ENCODE results near the gene LINC01488.

Gene LINC01488

DNA sequence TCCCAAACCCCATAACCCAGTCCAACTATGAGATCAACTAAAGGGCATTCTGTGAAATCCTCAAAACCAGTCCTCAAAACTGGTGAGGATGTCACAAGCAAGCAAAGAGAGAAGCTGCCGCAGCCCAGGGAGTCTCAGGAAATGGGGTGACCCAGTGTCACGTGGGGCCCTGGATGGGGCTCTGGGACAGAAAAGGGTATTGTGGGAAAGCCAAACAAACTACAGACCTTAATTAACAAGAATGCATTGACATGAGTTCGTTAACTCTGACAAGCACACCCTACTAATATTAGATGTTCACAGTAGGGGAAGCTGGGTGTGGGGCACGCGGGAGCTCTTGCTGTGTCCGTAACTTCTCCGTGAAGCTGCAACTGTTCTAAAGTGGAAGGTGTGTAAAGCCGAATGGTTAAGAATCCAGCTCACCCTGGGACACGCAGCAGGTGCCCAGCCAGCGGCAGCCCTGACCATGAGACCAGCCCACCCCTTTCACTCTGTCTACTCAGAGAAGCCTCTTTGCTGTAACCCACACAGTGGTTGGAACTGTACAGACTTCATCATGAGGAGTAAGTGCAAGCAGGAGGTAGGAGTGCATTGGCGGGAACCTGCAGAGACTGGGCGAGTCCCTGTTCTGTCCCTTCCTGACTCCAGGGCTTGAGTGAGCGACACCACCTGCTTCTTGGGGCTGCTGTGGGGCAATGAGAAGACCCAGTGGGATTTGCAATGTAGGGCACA lies 17.9 kb downstream of the LINC01488 start:
- H3K9me3 ChIP-seq (ENCODE audit: insufficient read depth, low read depth, low read length): no peaks in the 10 kb centered on the region
- no peaks in the 10 kb centered on the region for H3K4me1 ChIP-seq (ENCODE audit: insufficient read depth, low read length)
- H3K27ac ChIP-seq (ENCODE audit: low read depth, low read length): no peak overlapping the region

DNA sequence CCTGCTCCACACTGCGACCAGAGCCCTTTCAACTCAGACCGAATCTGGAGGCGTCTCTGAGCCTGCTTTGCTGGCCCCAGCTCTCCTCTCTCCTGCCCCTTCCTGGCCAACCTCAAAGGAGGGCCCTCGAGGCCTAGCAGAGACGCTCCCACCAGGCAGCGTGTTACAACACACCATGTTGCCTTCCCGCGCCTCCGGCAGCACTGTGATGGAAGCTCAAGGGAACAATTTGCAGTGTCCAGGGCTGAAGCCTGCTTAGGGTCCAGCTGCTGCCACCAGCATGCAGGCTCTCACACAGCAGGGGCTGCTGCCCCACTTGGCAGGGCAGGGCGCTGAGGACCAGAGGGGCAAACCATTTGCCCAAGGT lies 18.4 kb downstream of the LINC01488 start:
- Histone ChIP-seq H3K4me3 (ENCODE audit: low read length) (no peak overlapping the region), H3K4me1 (ENCODE audit: insufficient read depth, low read length) (no peaks in the 10 kb centered on the region), H3K9me3 (ENCODE audit: insufficient read depth, low read depth, low read length) (no peaks in the 10 kb centered on the region), H3K9ac (ENCODE audit: low read depth, low read length) (no peak overlapping the region), H3K36me3 (ENCODE audit: insufficient read depth, low read length) (no peaks in the 10 kb centered on the region), H3K27me3 (ENCODE audit: insufficient read depth, low read length) (no peaks in the 10 kb centered on the region), H3K27ac (ENCODE audit: low read depth, low read length) (no peak overlapping the region)
- 87% methylated on average over 10 of the region's 10 CpGs for WGBS

More for the DNA sequence above, 17.9 kb downstream of the LINC01488 start:
- H3K4me3 ChIP-seq (ENCODE audit: low read length): no peak overlapping the region
- no peaks in the 10 kb centered on the region for H3K27me3 ChIP-seq (ENCODE audit: insufficient read depth, low read length)
- H3K36me3 ChIP-seq (ENCODE audit: insufficient read depth, low read length): no peaks in the 10 kb centered on the region
- WGBS: 91% methylated on average over 13 of the region's 13 CpGs
- no peak overlapping the region for H3K9ac ChIP-seq (ENCODE audit: low read depth, low read length)

DNA sequence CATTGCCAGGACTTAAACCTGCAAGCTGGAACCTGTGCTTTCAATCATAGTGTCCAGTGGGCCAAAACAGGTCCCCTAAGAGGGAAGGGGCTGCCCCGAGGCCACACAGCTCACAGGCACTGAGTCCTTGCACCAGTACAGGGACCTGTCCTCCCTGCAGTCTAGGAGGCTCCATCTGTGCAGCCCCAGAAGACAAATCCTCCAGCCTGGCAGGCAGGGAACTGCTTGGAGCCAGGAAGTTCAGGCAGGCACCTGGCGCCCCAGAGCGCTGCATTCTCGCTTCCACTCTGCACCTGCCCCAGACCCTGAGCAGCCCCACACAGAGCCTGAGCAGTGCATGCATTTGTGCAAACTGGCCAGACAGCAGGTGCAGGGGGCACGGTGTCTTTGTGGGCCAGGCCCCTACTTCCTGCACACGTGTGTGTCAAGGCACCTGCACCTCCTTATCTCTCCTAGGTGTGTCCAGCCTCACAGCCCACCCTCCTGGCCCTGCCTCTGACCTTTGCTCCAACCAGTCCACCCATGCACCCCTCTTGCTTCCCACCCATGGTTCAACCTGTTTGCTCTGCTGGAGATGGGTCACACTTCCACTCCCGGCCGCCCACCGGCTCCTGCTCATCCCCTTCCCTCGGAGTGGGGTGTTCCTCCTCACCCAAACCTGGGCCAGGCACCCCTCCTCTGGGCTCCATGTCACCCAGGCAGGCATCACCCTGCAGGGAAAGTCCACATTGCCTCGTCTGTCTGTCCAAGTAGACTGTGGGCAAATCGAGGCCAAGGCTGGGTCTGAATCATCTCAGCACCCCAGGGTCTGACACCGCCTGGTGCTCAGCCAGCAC lies 19.0 kb downstream of the LINC01488 start:
- Histone ChIP-seq H3K27ac (ENCODE audit: low read depth, low read length) (no peak overlapping the region), H3K4me3 (ENCODE audit: low read length) (no peak overlapping the region), H3K9me3 (ENCODE audit: insufficient read depth, low read depth, low read length) (no peaks in the 10 kb centered on the region), H3K4me1 (ENCODE audit: insufficient read depth, low read length) (no peaks in the 10 kb centered on the region), H3K36me3 (ENCODE audit: insufficient read depth, low read length) (no peaks in the 10 kb centered on the region), H3K9ac (ENCODE audit: low read depth, low read length) (no peak overlapping the region), H3K27me3 (ENCODE audit: insufficient read depth, low read length) (no peaks in the 10 kb centered on the region)
- 90% methylated on average over 13 of the region's 13 CpGs for WGBS

DNA sequence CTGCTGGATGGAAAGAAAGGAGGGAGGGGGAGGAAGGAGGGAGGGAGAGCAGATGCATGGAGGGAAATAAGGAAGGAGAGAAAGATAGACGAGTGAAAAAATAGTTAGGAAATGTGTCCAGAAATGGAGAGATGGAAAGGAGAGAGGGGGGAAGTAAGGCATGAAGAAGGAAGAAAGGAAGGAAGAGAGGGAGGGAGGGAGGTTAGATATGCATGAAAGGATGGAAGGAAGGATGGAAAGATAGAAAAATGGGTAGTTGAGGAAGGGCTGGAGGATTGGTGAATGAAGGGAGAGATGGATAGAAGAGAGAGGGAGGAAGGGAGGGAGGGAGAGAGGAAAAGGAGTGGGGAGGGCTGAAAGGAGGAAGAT lies 19.6 kb downstream of the LINC01488 start:
- H3K4me3 ChIP-seq (ENCODE audit: low read length): no peak overlapping the region
- no peaks in the 10 kb centered on the region for H3K27me3 ChIP-seq (ENCODE audit: insufficient read depth, low read length)
- 85% methylated on average over 1 of the region's 1 CpG for WGBS
- no peaks in the 10 kb centered on the region for H3K4me1 ChIP-seq (ENCODE audit: insufficient read depth, low read length)
- H3K9ac ChIP-seq (ENCODE audit: low read depth, low read length): no peak overlapping the region
- no peaks in the 10 kb centered on the region for H3K36me3 ChIP-seq (ENCODE audit: insufficient read depth, low read length)
- no peak overlapping the region for H3K27ac ChIP-seq (ENCODE audit: low read depth, low read length)
- H3K9me3 ChIP-seq (ENCODE audit: insufficient read depth, low read depth, low read length): no peaks in the 10 kb centered on the region

DNA sequence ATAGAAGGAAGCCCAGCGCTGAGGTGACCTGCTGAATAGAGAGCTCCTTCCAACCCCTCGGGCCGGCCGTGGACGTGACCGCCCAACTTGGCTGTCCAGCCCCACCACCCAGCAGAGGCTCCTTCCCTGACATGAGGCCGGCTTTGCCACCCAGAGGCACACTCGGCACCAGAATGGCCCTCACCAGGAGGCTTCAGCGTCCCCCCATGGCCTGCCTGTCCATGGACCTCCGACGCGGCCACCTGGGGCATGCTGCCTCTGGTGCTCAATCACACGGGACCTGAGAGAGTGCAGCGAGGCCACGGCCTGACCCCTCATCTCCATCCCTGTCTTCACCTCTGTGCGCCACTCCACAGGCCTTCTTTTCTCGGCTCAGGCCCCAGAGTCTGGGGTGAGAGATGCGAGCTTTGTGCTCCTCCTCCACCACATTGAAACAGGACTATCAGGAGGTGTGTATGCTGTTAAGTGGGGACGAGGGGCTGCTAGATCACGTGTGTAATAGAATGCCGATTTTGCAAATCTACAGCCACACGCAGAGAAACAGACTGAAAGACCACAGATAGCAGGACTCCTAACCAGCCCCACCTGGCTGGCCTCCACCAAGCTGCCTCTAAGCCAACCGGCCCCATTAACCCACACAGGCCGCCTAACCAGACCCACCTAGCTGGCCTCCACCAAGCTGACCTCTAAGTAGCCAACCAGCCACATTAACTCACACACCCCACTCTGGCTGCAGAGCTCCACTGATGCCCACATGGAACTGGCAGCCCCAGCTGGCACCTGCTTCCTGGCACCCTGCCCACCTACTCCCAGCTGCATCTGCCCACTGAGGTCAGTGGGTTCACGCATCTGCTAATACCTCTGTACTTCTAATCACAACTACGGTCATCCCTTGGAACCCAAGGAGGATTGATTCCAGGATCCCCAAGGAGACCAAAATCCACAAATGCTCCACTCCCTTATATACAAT lies 20.7 kb downstream of the LINC01488 start:
- no peaks in the 10 kb centered on the region for H3K9me3 ChIP-seq (ENCODE audit: insufficient read depth, low read depth, low read length)

DNA sequence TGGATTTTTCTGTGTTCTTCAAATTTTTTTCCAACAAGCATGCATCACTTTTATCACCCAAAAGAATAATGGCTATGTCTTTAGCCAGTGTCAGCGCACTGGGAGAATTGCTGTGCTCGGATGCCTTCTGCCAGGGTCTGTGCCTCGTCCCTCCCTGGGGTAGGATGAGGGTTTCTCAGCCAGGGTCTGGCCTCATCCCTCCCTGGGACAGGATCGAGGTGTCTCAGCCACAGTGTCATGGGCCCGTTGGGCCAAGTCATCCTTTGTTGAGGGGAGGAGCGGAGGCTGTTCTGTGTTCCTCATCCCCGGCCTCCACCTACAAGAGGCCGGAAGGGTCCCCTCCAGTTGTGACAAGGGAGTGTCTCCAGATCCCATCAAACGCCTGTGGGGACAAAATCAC lies 22.7 kb downstream of the LINC01488 start:
- Histone ChIP-seq H3K4me3 (ENCODE audit: low read length) (no peak overlapping the region), H3K9ac (ENCODE audit: low read depth, low read length) (no peak overlapping the region), H3K27me3 (ENCODE audit: insufficient read depth, low read length) (no peaks in the 10 kb centered on the region), H3K9me3 (ENCODE audit: insufficient read depth, low read depth, low read length) (no peaks in the 10 kb centered on the region), H3K36me3 (ENCODE audit: insufficient read depth, low read length) (no peaks in the 10 kb centered on the region), H3K27ac (ENCODE audit: low read depth, low read length) (no peak overlapping the region), H3K4me1 (ENCODE audit: insufficient read depth, low read length) (no peaks in the 10 kb centered on the region)
- 97% methylated on average over 9 of the region's 9 CpGs for WGBS

More for the DNA sequence above, 20.7 kb downstream of the LINC01488 start:
- WGBS: 94% methylated on average over 26 of the region's 26 CpGs
- Histone ChIP-seq H3K36me3 (ENCODE audit: insufficient read depth, low read length) (no peaks in the 10 kb centered on the region), H3K4me1 (ENCODE audit: insufficient read depth, low read length) (no peaks in the 10 kb centered on the region), H3K4me3 (ENCODE audit: low read length) (no peak overlapping the region), H3K27me3 (ENCODE audit: insufficient read depth, low read length) (no peaks in the 10 kb centered on the region), H3K27ac (ENCODE audit: low read depth, low read length) (no peak overlapping the region), H3K9ac (ENCODE audit: low read depth, low read length) (no peak overlapping the region)

DNA sequence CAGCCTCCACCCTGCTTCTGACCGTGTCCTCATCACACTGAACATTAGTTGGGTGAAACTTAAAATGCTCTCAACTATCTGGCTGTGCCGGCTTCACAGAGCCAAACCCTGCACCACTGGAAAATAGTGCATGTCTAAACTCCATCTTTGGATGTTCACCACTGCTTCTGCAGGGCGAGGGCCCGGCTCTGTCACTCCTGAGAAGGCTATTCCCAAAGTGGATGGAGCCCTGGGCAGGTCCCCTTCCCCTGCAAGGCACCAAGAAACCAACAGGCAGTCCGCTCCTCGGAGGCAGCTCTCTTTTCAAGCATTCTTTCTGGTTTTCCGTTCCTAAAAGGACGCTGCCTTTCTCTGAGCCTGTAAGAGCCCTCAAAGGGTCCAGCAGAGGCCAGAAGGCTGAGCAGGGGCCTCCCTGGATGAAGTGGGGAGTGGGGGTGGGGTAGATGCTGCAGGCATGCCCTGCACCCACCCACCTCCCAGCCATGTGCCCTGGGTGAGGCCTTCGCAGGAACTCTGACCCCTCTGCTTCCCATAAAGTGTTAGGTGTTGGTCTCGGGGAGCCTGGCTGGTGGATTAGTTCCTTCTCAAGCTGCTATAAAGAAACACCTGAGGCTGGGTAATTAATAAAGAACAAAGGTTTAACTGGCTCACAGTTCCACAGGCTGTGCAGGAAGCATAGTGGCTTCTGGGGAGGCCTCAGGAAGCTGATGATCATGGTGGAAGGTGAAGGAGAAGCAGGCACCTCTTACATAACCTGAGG lies 23.3 kb downstream of the LINC01488 start:
- no peaks in the 10 kb centered on the region for H3K27me3 ChIP-seq (ENCODE audit: insufficient read depth, low read length)
- no peaks in the 10 kb centered on the region for H3K4me1 ChIP-seq (ENCODE audit: insufficient read depth, low read length)
- no peak overlapping the region for H3K9ac ChIP-seq (ENCODE audit: low read depth, low read length)
- no peaks in the 10 kb centered on the region for H3K36me3 ChIP-seq (ENCODE audit: insufficient read depth, low read length)
- WGBS: 93% methylated on average over 10 of the region's 10 CpGs
- H3K9me3 ChIP-seq (ENCODE audit: insufficient read depth, low read depth, low read length): no peaks in the 10 kb centered on the region
- H3K4me3 ChIP-seq (ENCODE audit: low read length): no peak overlapping the region
- H3K27ac ChIP-seq (ENCODE audit: low read depth, low read length): no peak overlapping the region

DNA sequence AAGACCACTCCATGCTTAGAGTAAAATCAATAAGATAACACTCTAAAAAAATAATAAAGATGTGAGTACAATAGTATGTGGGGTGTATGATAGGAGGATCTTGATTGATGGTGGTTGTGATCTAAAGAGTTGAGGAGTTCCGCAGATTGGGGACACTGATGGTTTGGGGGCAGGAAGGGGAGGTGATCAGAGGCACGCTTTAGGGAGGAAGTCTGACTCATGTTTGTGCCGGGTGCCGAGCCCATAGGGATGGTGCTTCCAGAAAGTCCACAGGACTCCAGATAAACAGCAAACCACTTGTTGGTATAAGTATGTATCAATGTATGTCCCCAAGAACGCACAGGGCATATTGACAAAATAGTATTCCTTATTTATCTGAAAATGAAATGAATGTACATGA lies 27.5 kb downstream of the LINC01488 start:
- Histone ChIP-seq H3K9me3 (ENCODE audit: insufficient read depth, low read depth, low read length) (no peaks in the 10 kb centered on the region), H3K27me3 (ENCODE audit: insufficient read depth, low read length) (no peaks in the 10 kb centered on the region), H3K9ac (ENCODE audit: low read depth, low read length) (no peak overlapping the region), H3K4me1 (ENCODE audit: insufficient read depth, low read length) (peaks cover 3% of the 10 kb centered on the region; the same call in 1 of the 2 replicates), H3K4me3 (ENCODE audit: low read length) (no peak overlapping the region), H3K27ac (ENCODE audit: low read depth, low read length) (no peak overlapping the region), H3K36me3 (ENCODE audit: insufficient read depth, low read length) (no peaks in the 10 kb centered on the region)
- WGBS: 66% methylated on average over 4 of the region's 5 CpGs

DNA sequence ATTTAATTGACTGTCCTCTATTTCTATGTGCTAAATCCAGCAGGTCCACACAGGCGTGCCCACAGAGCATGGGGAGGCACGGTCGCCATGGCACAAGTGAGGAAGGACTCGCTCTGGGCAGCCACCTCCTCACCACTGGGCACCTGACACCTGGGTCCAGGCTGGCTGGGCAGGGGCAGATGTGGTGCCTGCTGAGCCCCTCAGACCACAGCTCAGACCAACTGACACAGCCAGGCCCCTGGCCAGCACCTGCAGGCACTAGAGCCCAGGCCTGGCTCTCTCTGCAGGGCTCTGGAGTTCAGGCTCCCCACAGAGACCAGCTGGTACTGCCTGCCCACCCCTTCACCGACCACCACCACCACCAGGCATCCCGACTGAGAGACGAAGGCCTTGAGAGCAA lies 27.9 kb downstream of the LINC01488 start:
- Histone ChIP-seq H3K9me3 (ENCODE audit: insufficient read depth, low read depth, low read length) (no peaks in the 10 kb centered on the region), H3K4me3 (ENCODE audit: low read length) (no peak overlapping the region), H3K27ac (ENCODE audit: low read depth, low read length) (no peak overlapping the region), H3K9ac (ENCODE audit: low read depth, low read length) (no peak overlapping the region), H3K36me3 (ENCODE audit: insufficient read depth, low read length) (no peaks in the 10 kb centered on the region), H3K27me3 (ENCODE audit: insufficient read depth, low read length) (no peaks in the 10 kb centered on the region), H3K4me1 (ENCODE audit: insufficient read depth, low read length) (peaks cover 3% of the 10 kb centered on the region; the same call in 1 of the 2 replicates)
- WGBS: 91% methylated on average over 7 of the region's 7 CpGs

DNA sequence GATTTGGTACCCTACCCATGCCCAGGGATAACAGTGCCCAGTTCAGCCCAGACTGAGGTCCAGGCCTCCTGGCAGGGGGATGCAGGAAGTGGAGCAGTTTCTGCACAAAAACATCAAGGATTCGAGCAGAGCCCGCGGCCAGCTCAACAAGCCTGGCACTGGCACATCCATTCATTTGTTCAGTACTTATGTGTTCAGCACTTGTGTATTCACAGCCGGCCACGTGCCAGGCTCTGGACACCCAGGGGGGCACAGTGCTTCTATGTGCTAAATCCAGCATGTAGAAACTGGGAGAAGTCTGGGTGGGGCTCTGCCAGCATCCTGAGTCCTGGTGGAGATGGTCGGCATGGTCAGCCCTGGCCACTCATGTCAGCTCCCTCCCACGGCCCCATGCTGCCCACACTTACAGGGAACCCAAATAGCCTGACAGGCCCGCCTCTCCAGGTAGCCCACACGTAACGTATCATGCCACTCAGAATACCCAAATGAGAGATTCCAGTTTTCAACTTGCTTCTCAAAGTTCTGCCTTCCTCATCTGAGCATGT lies 28.5 kb downstream of the LINC01488 start:
- Histone ChIP-seq H3K9me3 (ENCODE audit: insufficient read depth, low read depth, low read length) (no peaks in the 10 kb centered on the region), H3K4me1 (ENCODE audit: insufficient read depth, low read length) (peaks cover 3% of the 10 kb centered on the region; the same call in 1 of the 2 replicates), H3K27me3 (ENCODE audit: insufficient read depth, low read length) (no peaks in the 10 kb centered on the region), H3K36me3 (ENCODE audit: insufficient read depth, low read length) (no peaks in the 10 kb centered on the region), H3K27ac (ENCODE audit: low read depth, low read length) (no peak overlapping the region), H3K4me3 (ENCODE audit: low read length) (no peak overlapping the region), H3K9ac (ENCODE audit: low read depth, low read length) (no peak overlapping the region)
- 94% methylated on average over 10 of the region's 10 CpGs for WGBS

All from HUES64 (cell line).